ENCODE data around the gene UCN. TPM values are rescaled to one million over a fixed set of nuclear protein-coding genes. Genes with fewer than 3 reads are reported as not detected.

UCN gene
- not detected in 2 replicates for total RNA-seq (2012; rRNA removed)
- polyA plus RNA-seq (2012; rRNA removed) = 0.22 and 0.30 TPM in 2 replicates
- 0.09 and 0.68 TPM in 2 replicates for polyA plus RNA-seq (2012; cell fraction: cytosol; rRNA removed)
- polyA plus RNA-seq (2012; cell fraction: nucleus; rRNA removed; ENCODE audit: low replicate concordance) = 4.3 and 7.7 TPM in 2 replicates
- percentile 38 among the genes with signal in this experiment for Bru-seq, nascent RNA
- BruChase-seq, experiment 1, labeled RNA remaining after a 6-hour chase = percentile 57 among the genes with signal in this experiment
- BruChase-seq, experiment 2, labeled RNA remaining after a 2-hour chase = percentile 47 among the genes with signal in this experiment
- long read RNA-seq, partial matches to known transcripts = 0 of 2 reads
- long read RNA-seq, other reads (novel, unspliced or antisense) = 1 of 2 reads

- Histone ChIP-seq H2BK120ac (ENCODE audit: low read depth, low read length) (no peak within 1 kb of the TSS), H4K8ac (ENCODE audit: low read depth in 2 of 2, low read length in 2 of 2) (no peak within 1 kb of the TSS), H3K4me2 (ENCODE audit: low read depth, low read length) (no peak within 1 kb of the TSS), H2AK9ac (replicated peaks; ENCODE audit: low read depth, low read length, poor library complexity) (peak within 1 kb of the TSS; percentile 10), H4K20me1 (ENCODE audit: insufficient read depth, low read length) (peaks cover 10% of the 10 kb centered on the region), H3K9me3 (ENCODE audit: control insufficient read depth, insufficient read depth, low read length) (no peaks in the 10 kb centered on the region; the same call in 1 of the 2 replicates), H3K36me3 (ENCODE audit: control insufficient read depth, insufficient read depth, low read length) (peaks cover 14% of the 10 kb centered on the region), H2AK5ac (ENCODE audit: low read depth, low read length) (no peak within 1 kb of the TSS), H3K4me1 (ENCODE audit: control insufficient read depth, insufficient read depth, low read length) (no peaks in the 10 kb centered on the region; the same call in 1 of the 2 replicates), H2AFZ (replicated peaks; ENCODE audit: low read length, poor library complexity) (peak within 1 kb of the TSS; percentile 21), H3K27me3 (ENCODE audit: control insufficient read depth, insufficient read depth, low read length) (peaks cover 41% of the 10 kb centered on the region), H3K23ac (ENCODE audit: low read depth, low read length) (no peak within 1 kb of the TSS), H3K4ac (ENCODE audit: low read depth, low read length) (no peak within 1 kb of the TSS), H3K27ac (ENCODE audit: insufficient read depth, low read length) (no peak within 1 kb of the TSS), H3K18ac (ENCODE audit: low read depth, low read length) (no peak within 1 kb of the TSS), H3K56ac (ENCODE audit: extremely low read depth, insufficient read depth, low read length) (no peak within 1 kb of the TSS), H2BK20ac (ENCODE audit: low read depth, low read length) (no peak within 1 kb of the TSS), H2BK5ac (ENCODE audit: low read depth, low read length, poor library complexity, severe bottlenecking) (no peak within 1 kb of the TSS), H3K79me1 (ENCODE audit: low read depth in 1 of 2, low read length in 2 of 2) (no peaks in the 10 kb centered on the region), H4K91ac (ENCODE audit: insufficient read depth, low read depth, low read length) (no peak within 1 kb of the TSS), H3K4me3 (ENCODE audit: insufficient read depth, low read depth, low read length) (no peak within 1 kb of the TSS), H3K9ac (ENCODE audit: low read depth, low read length) (no peak within 1 kb of the TSS), H3K14ac (replicated peaks; ENCODE audit: low read depth, low read length) (no peak within 1 kb of the TSS), H3K9me1 (ENCODE audit: insufficient read depth, low read length) (no peaks in the 10 kb centered on the region; the same call in 1 of the 2 replicates), H4K5ac (ENCODE audit: low read depth, low read length) (no peak within 1 kb of the TSS), H2BK15ac (ENCODE audit: low read depth, low read length) (no peak within 1 kb of the TSS)
- dilution Hi-C loops (cut with HindIII; ENCODE audit: low sequenced_read_pairs, unreplicated experiment) (no loop called here), in situ Hi-C loops (cut with MboI; ENCODE audit: low sequenced_read_pairs) (no loop called here), intact Hi-C loops (cut with micrococcal nuclease) (no loop called here)
- peak; percentile 96 for TF ChIP-seq MXI1 (IDR thresholded peaks at IDR 0.05; ENCODE audit: borderline replicate concordance, low read depth, low read length)
- no peak for TF ChIP-seq SMC3 (IDR thresholded peaks at IDR 0.05; ENCODE audit: low read depth, low read length)
- peak; percentile 81 for ATAC-seq (ENCODE audit: low read depth)
- BruUV-seq (replicated peaks) = no TSS peak
- WGBS, 2 experiments (ENCODE audit: extremely low coverage in 2 of 2, insufficient read length in 1 of 2) = 30% methylated on average over 5 of the region's 25 CpGs; no CpG with 5 or more reads in 1 of the 2 experiments
- ChIA-PET POLR2A (ENCODE audit: unreplicated experiment) (no interaction called here), CTCF (no interaction called here)
- peak; percentile 34 for DNase-seq
These were observed at the start of gene UCN for GRCh38 chr2:27308359-27308881. UCN (minus strand) TSS chr2:27308445; CDS start chr2:27307895, 550 bp downstream.

Data from IMR-90 (cell line).